ENCODE results near the gene SLC25A21.

SLC25A21 gene

GRCh38 chr14:36955376-36955775 is 217.0 kb downstream of the SLC25A21 start:
- Histone ChIP-seq H3K4me1 (ENCODE audit: control insufficient read depth, insufficient read depth, low read length) (peaks cover 22% of the 10 kb centered on the region), H3K4me3 (ENCODE audit: low read depth, low read length) (no peak overlapping the region), H3K36me3 (ENCODE audit: control insufficient read depth in 2 of 2, insufficient read depth in 1 of 2, low read length in 2 of 2) (no peaks in the 10 kb centered on the region), H3K9me3 (ENCODE audit: control insufficient read depth, insufficient read depth, low read depth, low read length) (no peaks in the 10 kb centered on the region), H3K27ac (ENCODE audit: extremely low read depth, low read depth, low read length) (no peak overlapping the region)
- POLR2A ChIA-PET, result no interaction called here
- TF ChIP-seq ZNF292 (tag by site-specific recombination; IDR thresholded peaks at IDR 0.05; ENCODE audit: borderline replicate concordance, low read depth), result no peak
- TF ChIP-seq ZBTB7A (tag by site-specific recombination; IDR thresholded peaks at IDR 0.05; ENCODE audit: low read depth), result no peak
- TF ChIP-seq EGR2 (tag by site-specific recombination; IDR thresholded peaks at IDR 0.05; ENCODE audit: low read depth), result no peak
- no peak for TF ChIP-seq ZNF248 (tag by site-specific recombination; IDR thresholded peaks at IDR 0.05)
- TF ChIP-seq ZNF548 (tag by site-specific recombination; IDR thresholded peaks at IDR 0.05), result no peak
- no peak for TF ChIP-seq ZFP3 (tag by site-specific recombination; IDR thresholded peaks at IDR 0.05; ENCODE audit: low read depth)
- TF ChIP-seq ZNF37A (tag by site-specific recombination; IDR thresholded peaks at IDR 0.05), result no peak
- TF ChIP-seq IKZF3 (tag by site-specific recombination; IDR thresholded peaks at IDR 0.05), result no peak
- TF ChIP-seq ZNF266 (tag by site-specific recombination; IDR thresholded peaks at IDR 0.05; ENCODE audit: low read depth), result no peak
- no peak for TF ChIP-seq BCL11B (tag by site-specific recombination; IDR thresholded peaks at IDR 0.05; ENCODE audit: low read depth)
- TF ChIP-seq ZNF776 (tag by site-specific recombination; IDR thresholded peaks at IDR 0.05; ENCODE audit: borderline replicate concordance), result no peak
- TF ChIP-seq ZFHX2 (tag by site-specific recombination; conservative IDR thresholded peaks at IDR 0.05), result no peak
- no peak for TF ChIP-seq ZXDB (tag by site-specific recombination; IDR thresholded peaks at IDR 0.05)
- no peak for TF ChIP-seq ZNF585B (tag by site-specific recombination; IDR thresholded peaks at IDR 0.05)
- TF ChIP-seq ZNF664 (tag by site-specific recombination; IDR thresholded peaks at IDR 0.05), result no peak
- no peak for TF ChIP-seq BCL6B (tag by site-specific recombination; IDR thresholded peaks at IDR 0.05)
- no peak for TF ChIP-seq ZNF521 (tag by site-specific recombination; IDR thresholded peaks at IDR 0.05)
- TF ChIP-seq ZBTB10 (tag by site-specific recombination; IDR thresholded peaks at IDR 0.05), result no peak
- TF ChIP-seq ZNF24 (tag by site-specific recombination; IDR thresholded peaks at IDR 0.05), result no peak
- CTCF ChIA-PET, result no interaction called here

GRCh38 chr14:36952689-36953088 is 219.7 kb downstream of the SLC25A21 start:
- POLR2A ChIA-PET, result no interaction called here
- Histone ChIP-seq H3K36me3 (ENCODE audit: control insufficient read depth in 2 of 2, insufficient read depth in 1 of 2, low read length in 2 of 2) (no peaks in the 10 kb centered on the region), H3K4me1 (ENCODE audit: control insufficient read depth, insufficient read depth, low read length) (peaks cover 31% of the 10 kb centered on the region), H3K27ac (ENCODE audit: extremely low read depth, low read depth, low read length) (no peak overlapping the region), H3K4me3 (ENCODE audit: low read depth, low read length) (no peak overlapping the region), H3K9me3 (ENCODE audit: control insufficient read depth, insufficient read depth, low read depth, low read length) (no peaks in the 10 kb centered on the region)
- TF ChIP-seq KLF1 (tag by site-specific recombination; IDR thresholded peaks at IDR 0.05) (peak; percentile 41; the same call in 1 of the 2 replicates), YY1 (tag by site-specific recombination; IDR thresholded peaks at IDR 0.05) (no peak), ZEB2 (tag by site-specific recombination; IDR thresholded peaks at IDR 0.05) (peak; percentile 29; the same call in 1 of the 2 replicates), OSR2 (tag by site-specific recombination; IDR thresholded peaks at IDR 0.05) (no peak)
- CTCF ChIA-PET, result interaction anchor here (0.6 to 2.0 kb wide), 5 partner anchors 10 to 305 kb away, joined by 3 to 6 read pairs (median 5); no protein-coding TSS in a partner anchor
